Neural cell (in vitro differentiated cells): ENCODE results near the gene IL6R. TPM values are rescaled to one million over a fixed set of nuclear protein-coding genes. Genes with fewer than 3 reads are reported as not detected.
"Not testable (repeated sequence)": the region's sequence is repeated elsewhere in the genome, so short reads cannot be mapped to it uniquely, and the experiment has no call there.

Experiments used
- H2AFZ ChIP-seq: fragments of 200-600, 300-800 bp; sonication (generic), shearing (Covaris generic); 2 replicates; pipeline ENCODE4 v1.6.0; 2014; ENCODE audit warnings: low read depth, mild to moderate bottlenecking, antibody characterized with exemption, low read length, moderate library complexity
- H3F3A ChIP-seq: fragments of 200-600 bp; shearing (Covaris generic); 2 replicates; pipeline ENCODE4 v1.6.1; 2016; ENCODE audit warnings: mild to moderate bottlenecking, moderate library complexity, mixed read lengths, antibody characterized with exemption, low read length; ENCODE audit not compliant: insufficient read depth, poor library complexity, severe bottlenecking
- H3K27ac ChIP-seq: fragments of 200-600, 300-800 bp; sonication (generic), shearing (Covaris generic); 2 replicates; pipeline ENCODE4 v1.5.1; 2014; ENCODE audit warnings: mild to moderate bottlenecking, low read length, moderate library complexity
- H3K27me3 ChIP-seq: fragments of 300-800, 200-600 bp; sonication (generic), shearing (Covaris generic); 2 replicates; pipeline ENCODE4 v1.6.0; 2014; ENCODE audit warnings: mild to moderate bottlenecking, low read depth, low read length, moderate library complexity; ENCODE audit not compliant: insufficient read depth
- H3K36me3 ChIP-seq: fragments of 300-800, 200-600 bp; sonication (generic), shearing (Covaris generic); 2 replicates; pipeline ENCODE4 v1.5.1; 2014; ENCODE audit warnings: mild to moderate bottlenecking, antibody characterized with exemption, low read length, moderate library complexity; ENCODE audit not compliant: insufficient read depth
- H3K4me2 ChIP-seq: fragments of 300-800, 200-600 bp; sonication (generic), shearing (Covaris generic); 2 replicates; pipeline ENCODE4 v1.6.0; 2014; ENCODE audit warnings: mild to moderate bottlenecking, low read length
- H3K4me3 ChIP-seq: fragments of 300-800, 200-600 bp; sonication (generic), shearing (Covaris generic); 2 replicates; pipeline ENCODE4 v1.5.1; 2014; ENCODE audit warnings: mild to moderate bottlenecking, low read length, moderate library complexity
- H3K79me2 ChIP-seq: fragments of 200-600 bp; shearing (Covaris generic); replicated peaks from 2 replicates; pipeline ENCODE4 v1.6.0; 2014; ENCODE audit warnings: mild to moderate bottlenecking, low read length, moderate library complexity; ENCODE audit not compliant: insufficient read depth
- H3K9ac ChIP-seq: fragments of 300-800, 200-600 bp; sonication (generic), shearing (Covaris generic); 2 replicates; pipeline ENCODE4 v1.6.1; 2016; ENCODE audit warnings: mild to moderate bottlenecking, low read length, mixed read lengths
- H3K9me2 ChIP-seq: fragments of 200-600 bp; shearing (Covaris generic); 2 replicates; pipeline ENCODE4 v1.6.1; 2016; ENCODE audit warnings: mild to moderate bottlenecking, low read length, mixed read lengths; ENCODE audit not compliant: insufficient read depth
- H3K9me3 ChIP-seq: fragments of 200-600, 300-800 bp; sonication (generic), shearing (Covaris generic); 2 replicates; pipeline ENCODE4 v1.6.1; 2016; ENCODE audit warnings: mild to moderate bottlenecking, mixed run types, low read length, moderate library complexity, mixed read lengths
- H4K20me1 ChIP-seq: fragments of 200-600 bp; shearing (Covaris generic); 2 replicates; pipeline ENCODE4 v1.6.1; 2016; ENCODE audit warnings: mild to moderate bottlenecking, mixed run types; ENCODE audit not compliant: insufficient read depth
- CTCF ChIP-seq: fragments of 450-650 bp; IDR thresholded peaks from 2 replicates; pipeline ENCODE4 v1.5.1; 2014; ENCODE audit warnings: antibody characterized with exemption, mild to moderate bottlenecking, moderate library complexity; ENCODE audit not compliant: poor library complexity, severe bottlenecking
- EP300 ChIP-seq: fragments of 450-650 bp; conservative IDR thresholded peaks from 2 replicates; pipeline ENCODE4 v1.6.1; 2014; ENCODE audit warnings: antibody characterized with exemption, mild to moderate bottlenecking, moderate library complexity; ENCODE audit not compliant: poor library complexity, severe bottlenecking
- EZH2 ChIP-seq: fragments of 200-600, 300-800 bp; shearing (Covaris generic), sonication (generic); IDR thresholded peaks from 2 replicates; pipeline ENCODE4 v1.6.1; 2014; ENCODE audit warnings: antibody characterized with exemption, low read length, borderline replicate concordance, mild to moderate bottlenecking; ENCODE audit not compliant: insufficient read depth, poor library complexity, severe bottlenecking
- MXI1 ChIP-seq: fragments of 450-650 bp; conservative IDR thresholded peaks from 2 replicates; pipeline ENCODE4 v1.6.1; 2014; ENCODE audit warnings: antibody characterized with exemption, mild to moderate bottlenecking; ENCODE audit not compliant: poor library complexity, severe bottlenecking
- POLR2AphosphoS5 ChIP-seq: IDR thresholded peaks from 2 replicates; pipeline ENCODE4 v1.6.1; 2012
- RAD21 ChIP-seq: fragments of 450-650 bp; conservative IDR thresholded peaks from 2 replicates; pipeline ENCODE4 v1.6.1; 2014; ENCODE audit warnings: antibody characterized with exemption, mild to moderate bottlenecking, moderate library complexity
- REST ChIP-seq: IDR thresholded peaks from 2 replicates; pipeline ENCODE4 v1.6.1; 2012; ENCODE audit warnings: borderline replicate concordance
- SMC3 ChIP-seq: fragments of 450-650 bp; conservative IDR thresholded peaks from 2 replicates; pipeline ENCODE4 v1.6.1; 2014; ENCODE audit warnings: antibody characterized with exemption, mild to moderate bottlenecking, moderate library complexity; ENCODE audit not compliant: poor library complexity
- TAF1 ChIP-seq: IDR thresholded peaks from 2 replicates; pipeline ENCODE4 v1.6.1; 2012; ENCODE audit warnings: low read depth
- polyA plus RNA-seq: library from polyadenylated mRNA; depleted of rRNA; stranded (reverse); fragments of >200 nt; gene quantifications from 2 replicates; pipeline ENCODE4 v1.2.3, GENCODE V29; 2014

IL6R gene
- polyA plus RNA-seq, 1 donor from 2014 or later, result not detected

GRCh38 chr1:154361357-154361756, 43.8 kb upstream of the IL6R start:
- no peak for TF ChIP-seq EP300
- TF ChIP-seq EZH2, result no peak
- TF ChIP-seq RAD21, result no peak
- no peak for TF ChIP-seq CTCF
- no peak for TF ChIP-seq TAF1
- no peak for TF ChIP-seq SMC3
- no peak for TF ChIP-seq POLR2AphosphoS5
- no peak for TF ChIP-seq REST
- H3K27ac ChIP-seq, result no peak overlapping the region
- no peaks in the 10 kb centered on the region for H3K9me2 ChIP-seq

GRCh38 chr1:154371436-154371835, 33.7 kb upstream of the IL6R start:
- no peaks in the 10 kb centered on the region for H3K79me2 ChIP-seq
- H4K20me1 ChIP-seq, result no peaks in the 10 kb centered on the region
- H3K27ac ChIP-seq, result no peak overlapping the region
- H3K4me3 ChIP-seq, result no peak overlapping the region
- no peaks in the 10 kb centered on the region for H3K36me3 ChIP-seq
- no peak overlapping the region for H3K4me2 ChIP-seq
- H3K9me2 ChIP-seq, result no peaks in the 10 kb centered on the region
- H3K9ac ChIP-seq, result no peak overlapping the region
- no peak for TF ChIP-seq POLR2AphosphoS5
- TF ChIP-seq EP300, result no peak
- no peak for TF ChIP-seq CTCF
- no peak for TF ChIP-seq RAD21
- no peak for TF ChIP-seq EZH2
- no peak for TF ChIP-seq SMC3
- TF ChIP-seq TAF1, result no peak
- no peak for TF ChIP-seq MXI1
- TF ChIP-seq REST, result no peak
- H3K27me3 ChIP-seq, result no peaks in the 10 kb centered on the region
- H2AFZ ChIP-seq, result no peak overlapping the region
- no peaks in the 10 kb centered on the region for H3K9me3 ChIP-seq
- no peaks in the 10 kb centered on the region for H3F3A ChIP-seq

More at GRCh38 chr1:154361357-154361756, 43.8 kb upstream of the IL6R start:
- Histone ChIP-seq H4K20me1 (no peaks in the 10 kb centered on the region), H3K4me2 (no peak overlapping the region), H3K9ac (no peak overlapping the region), H3K9me3 (no peaks in the 10 kb centered on the region), H3K36me3 (no peaks in the 10 kb centered on the region), H3K79me2 (no peaks in the 10 kb centered on the region), H3F3A (no peaks in the 10 kb centered on the region), H2AFZ (no peak overlapping the region), H3K27me3 (no peaks in the 10 kb centered on the region), H3K4me3 (no peak overlapping the region)

GRCh38 chr1:154373777-154374357, 31.3 kb upstream of the IL6R start:
- not testable (repeated sequence) for H3K9ac ChIP-seq, H3F3A ChIP-seq, H3K9me2 ChIP-seq, H3K27me3 ChIP-seq, H3K79me2 ChIP-seq, H3K4me2 ChIP-seq, H3K4me3 ChIP-seq, H4K20me1 ChIP-seq, H3K27ac ChIP-seq, H3K9me3 ChIP-seq, H3K36me3 ChIP-seq, H2AFZ ChIP-seq
